HG03103 (cell line): ENCODE data around the gene TFDP1.

Experiments used
- ATAC-seq: cut with Tn5 transposase; IDR thresholded peaks from one replicate; pipeline ENCODE4 v1.9.1; 2021; ENCODE audit warnings: low read depth; ENCODE audit not compliant: unreplicated experiment

The TFDP1 gene

GRCh38 chr13:113644800-113645199, 60.2 kb downstream of the TFDP1 start:
- ATAC-seq = no peak

GRCh38 chr13:113645329-113645728, 60.8 kb downstream of the TFDP1 start:
- no peak for ATAC-seq

DNA sequence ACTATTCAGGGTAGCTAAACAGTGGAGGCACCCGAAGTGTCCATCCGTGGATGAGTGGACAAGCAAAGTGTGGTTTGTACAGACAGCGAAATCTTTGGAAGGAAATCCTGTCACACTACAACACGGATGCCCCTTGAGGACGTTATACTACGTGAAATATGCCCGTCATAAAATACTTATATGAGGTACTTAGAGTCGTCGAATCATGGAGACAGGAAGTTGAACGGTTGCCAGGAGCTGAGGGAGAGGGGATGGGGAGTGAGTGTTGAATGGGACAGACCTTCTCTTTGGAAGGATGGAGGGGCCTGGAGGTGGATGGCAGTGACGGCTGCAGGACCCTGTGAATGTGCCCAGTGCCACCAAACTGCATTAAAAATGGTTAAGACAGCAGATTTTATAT, 61.8 kb downstream of the TFDP1 start:
- ATAC-seq = no peak

GRCh38 chr13:113646921-113647340, 62.4 kb downstream of the TFDP1 start:
- ATAC-seq = no peak

DNA sequence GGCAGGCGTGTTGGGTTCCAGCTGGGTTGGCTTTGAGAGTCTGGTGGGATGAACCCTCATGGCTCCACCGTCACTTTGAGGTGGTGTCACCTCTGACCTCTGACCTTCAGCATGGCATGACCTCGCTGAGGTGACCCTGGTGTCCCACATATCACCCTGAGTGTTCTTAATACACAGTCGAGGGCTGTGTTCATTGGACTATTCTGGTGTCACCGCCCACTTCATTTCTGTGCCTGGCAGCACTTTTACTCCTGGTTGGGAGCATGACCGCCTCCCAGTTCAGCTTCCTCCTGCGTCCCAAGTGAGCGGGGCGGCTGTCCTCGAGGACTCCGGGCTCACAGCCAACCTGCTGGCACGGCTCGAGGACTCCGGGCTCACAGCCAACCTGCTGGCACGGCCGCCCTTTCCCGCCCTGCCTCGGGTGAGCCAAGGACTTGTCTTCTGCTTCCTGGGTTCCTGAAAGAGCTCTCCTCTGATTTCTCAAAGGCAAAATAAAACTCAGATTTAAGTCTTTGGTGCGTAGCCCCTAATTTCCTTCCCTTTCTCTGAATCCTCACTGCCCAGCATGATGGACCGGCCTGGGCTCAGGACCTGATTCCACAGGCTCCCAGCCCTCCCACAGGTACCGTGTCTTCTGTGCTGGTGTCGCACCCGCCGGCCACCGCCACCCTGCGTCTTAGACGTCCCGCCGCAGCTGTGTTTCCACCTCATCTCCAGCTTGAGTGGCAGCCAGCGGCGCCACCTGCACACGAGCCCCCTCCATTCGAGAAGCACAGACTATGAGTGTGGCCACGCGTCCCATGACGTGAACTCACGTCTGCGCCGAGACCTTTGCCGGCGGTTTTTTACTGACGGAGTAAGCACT, 63.0 kb downstream of the TFDP1 start:
- ATAC-seq = no peak

- no peak for ATAC-seq
Observed at GRCh38 chr13:113648216-113648610, 63.7 kb downstream of the TFDP1 start.

GRCh38 chr13:113649212-113649611, 64.7 kb downstream of the TFDP1 start:
- ATAC-seq = no peak

DNA sequence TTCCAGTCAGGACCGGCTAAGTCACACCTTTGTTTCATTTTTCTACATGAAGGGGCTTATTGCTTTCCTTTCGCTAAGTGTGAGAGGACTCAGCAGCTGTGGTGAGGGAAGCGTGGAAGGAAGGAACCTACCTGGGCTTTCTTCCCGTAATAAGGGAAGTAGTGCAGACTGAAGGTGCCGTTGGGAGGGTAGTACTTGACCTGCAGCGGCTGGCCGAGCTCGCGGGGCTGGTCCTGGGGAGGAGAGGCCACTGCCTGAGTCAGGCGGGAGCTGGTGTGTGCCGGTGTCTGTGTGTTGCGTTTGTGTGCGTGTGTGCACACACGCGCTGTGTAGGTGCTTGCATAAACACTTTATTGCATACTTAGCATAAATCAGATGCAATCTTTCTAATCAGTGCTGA, 65.7 kb downstream of the TFDP1 start:
- no peak for ATAC-seq

DNA sequence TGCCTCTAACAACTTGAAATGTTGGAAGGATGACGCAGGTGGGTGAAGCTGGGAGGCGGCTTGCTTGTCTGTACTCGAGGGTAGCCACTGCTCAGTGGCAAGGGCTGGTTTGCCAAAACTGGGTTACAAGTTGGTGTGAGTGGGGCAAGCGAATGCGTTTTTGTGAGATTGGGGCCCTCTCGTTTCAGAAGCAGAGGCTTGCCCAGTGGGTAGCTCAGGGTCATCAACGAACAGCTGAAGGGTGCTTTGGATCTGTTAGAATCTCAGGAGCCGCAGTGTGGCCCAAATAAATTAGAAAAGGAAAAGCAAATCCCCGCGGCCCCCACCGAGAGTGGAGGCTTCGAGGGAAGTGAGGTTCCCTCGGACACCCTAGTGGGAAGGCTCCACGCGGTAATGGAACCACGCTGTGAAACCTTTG, 66.2 kb downstream of the TFDP1 start:
- ATAC-seq = no peak

- no peak for ATAC-seq
Observed at GRCh38 chr13:113651511-113652403, 67.2 kb downstream of the TFDP1 start.

DNA sequence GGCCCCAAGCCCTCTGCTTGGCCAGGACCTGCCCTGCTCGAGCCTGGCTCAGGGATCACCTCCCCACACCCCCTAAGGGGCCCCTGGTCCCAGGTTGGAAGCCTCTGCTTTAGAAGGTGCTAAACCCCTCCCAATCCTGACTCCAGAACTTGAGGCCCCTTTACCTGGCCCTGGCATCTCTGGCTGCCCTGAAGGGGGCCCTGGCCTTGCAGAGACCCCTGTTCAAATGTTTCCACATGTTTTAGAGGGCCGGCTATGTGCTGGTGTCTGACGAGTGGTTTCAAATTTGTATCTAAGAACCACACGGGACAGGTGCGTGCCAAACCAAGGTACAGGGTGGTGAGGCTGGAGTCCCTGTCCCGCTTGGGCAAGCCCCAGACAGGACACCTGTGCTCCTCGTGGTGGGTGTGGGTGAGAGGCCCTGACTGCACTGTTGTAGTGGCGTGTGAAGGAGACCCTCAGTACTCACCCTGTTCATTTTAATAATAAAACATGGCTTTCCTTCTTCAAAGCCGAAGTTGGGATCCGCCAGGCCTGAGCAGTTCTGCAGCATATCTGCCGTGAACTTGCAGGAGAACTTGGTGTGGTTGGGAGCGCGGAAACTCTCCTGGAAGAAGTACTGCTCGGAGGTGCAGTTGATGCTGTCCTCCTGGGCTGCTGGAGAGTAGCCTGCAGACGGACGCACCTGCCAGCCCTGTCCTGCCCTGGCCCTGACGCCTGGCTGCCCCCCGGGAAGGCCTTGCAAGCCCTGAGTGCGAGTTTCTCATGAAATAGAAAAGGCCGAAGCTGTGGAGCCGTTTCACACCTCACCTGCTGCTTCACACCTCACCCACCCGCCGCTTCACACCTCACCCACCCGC, 68.1 kb downstream of the TFDP1 start:
- no peak for ATAC-seq

GRCh38 chr13:113653264-113654174, 69.0 kb downstream of the TFDP1 start:
- ATAC-seq = no peak

DNA sequence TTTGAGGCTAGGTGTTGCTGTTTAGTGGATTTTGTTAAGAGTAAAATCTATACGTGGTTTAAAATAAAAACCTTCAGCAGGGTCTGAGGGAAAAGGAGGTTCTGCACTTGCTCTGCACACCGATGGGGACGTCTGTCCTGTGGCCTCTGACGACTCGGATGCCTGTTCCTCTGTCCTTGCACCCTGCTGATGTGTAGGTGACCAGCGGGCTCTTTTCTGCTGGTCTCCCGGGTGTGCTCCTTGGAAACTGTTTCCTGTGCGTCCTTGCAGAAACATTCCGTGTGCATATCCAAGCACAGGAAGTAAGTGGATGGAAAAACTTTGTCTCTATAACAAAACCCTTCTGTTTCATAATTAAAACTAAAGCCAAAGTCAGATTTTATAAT, 69.6 kb downstream of the TFDP1 start:
- ATAC-seq = no peak

GRCh38 chr13:113654591-113655345, 70.2 kb downstream of the TFDP1 start:
- ATAC-seq = no peak

GRCh38 chr13:113655346-113656002, 70.9 kb downstream of the TFDP1 start:
- no peak for ATAC-seq

GRCh38 chr13:113656003-113656588, 71.5 kb downstream of the TFDP1 start:
- no peak for ATAC-seq

- ATAC-seq = no peak
Observed at GRCh38 chr13:113656831-113657671, 72.5 kb downstream of the TFDP1 start.
